Measurements from ENCODE around the gene HRAS.

Gene HRAS

GRCh38 chr11:491358-491757, 44.0 kb downstream of the HRAS start:
- no peak for DNase-seq

- no peak for DNase-seq
These were observed 44.5 kb downstream of the HRAS start for GRCh38 chr11:490930-491260.

- DNase-seq: no peak
These were observed 45.0 kb downstream of the HRAS start for GRCh38 chr11:490186-490929.

GRCh38 chr11:489610-490185, 45.7 kb downstream of the HRAS start:
- DNase-seq: no peak

GRCh38 chr11:488992-489391, 46.4 kb downstream of the HRAS start:
- DNase-seq: no peak

GRCh38 chr11:488579-488978, 46.8 kb downstream of the HRAS start:
- DNase-seq: no peak

GRCh38 chr11:488062-488461, 47.3 kb downstream of the HRAS start:
- no peak for DNase-seq

GRCh38 chr11:487571-488021, 47.8 kb downstream of the HRAS start:
- no peak for DNase-seq

- no peak for DNase-seq
These were observed 49.2 kb downstream of the HRAS start for GRCh38 chr11:486189-486588.

- DNase-seq: no peak
These were observed 50.8 kb downstream of the HRAS start for GRCh38 chr11:484616-485015.
